ENCODE results near the gene AIFM3. TPM values are rescaled to one million over a fixed set of nuclear protein-coding genes. Genes with fewer than 3 reads are reported as not detected.
"Not testable (repeated sequence)": the region's sequence is repeated elsewhere in the genome, so short reads cannot be mapped to it uniquely, and the experiment has no call there.

Gene AIFM3
- total RNA-seq, 1 experiment from 2014 or later, result 10.9 TPM

GRCh38 chr22:20994902-20995241 is 27.8 kb downstream of the AIFM3 start:
- in situ Hi-C loops (cut with HindIII; ENCODE audit: low pct_unique_long_range_greater_than_20kb, low sequenced_read_pairs), result no loop called here
- DNase-seq (ENCODE audit: low read depth), result no peak

- in situ Hi-C loops (cut with HindIII; ENCODE audit: low pct_unique_long_range_greater_than_20kb, low sequenced_read_pairs), result no loop called here
- DNase-seq (ENCODE audit: low read depth), result no peak
These were observed 28.4 kb downstream of the AIFM3 start for GRCh38 chr22:20995329-20996030.

GRCh38 chr22:20996031-20996410 is 29.0 kb downstream of the AIFM3 start:
- DNase-seq (ENCODE audit: low read depth), result no peak
- in situ Hi-C loops (cut with HindIII; ENCODE audit: low pct_unique_long_range_greater_than_20kb, low sequenced_read_pairs), result no loop called here

GRCh38 chr22:20996598-20997535 is 29.8 kb downstream of the AIFM3 start:
- in situ Hi-C loops (cut with HindIII; ENCODE audit: low pct_unique_long_range_greater_than_20kb, low sequenced_read_pairs), result no loop called here
- no peak for DNase-seq (ENCODE audit: low read depth)

- DNase-seq (ENCODE audit: low read depth), result no peak
- in situ Hi-C loops (cut with HindIII; ENCODE audit: low pct_unique_long_range_greater_than_20kb, low sequenced_read_pairs), result no loop called here
These were observed 30.6 kb downstream of the AIFM3 start for GRCh38 chr22:20997536-20998257.

- in situ Hi-C loops (cut with HindIII; ENCODE audit: low pct_unique_long_range_greater_than_20kb, low sequenced_read_pairs), result no loop called here
- no peak for DNase-seq (ENCODE audit: low read depth)
These were observed 31.6 kb downstream of the AIFM3 start for GRCh38 chr22:20998411-20999336.

GRCh38 chr22:20999350-21000206 is 32.5 kb downstream of the AIFM3 start:
- no peak for DNase-seq (ENCODE audit: low read depth)
- in situ Hi-C loops (cut with HindIII; ENCODE audit: low pct_unique_long_range_greater_than_20kb, low sequenced_read_pairs), result no loop called here

- DNase-seq (ENCODE audit: low read depth), result no peak
- in situ Hi-C loops (cut with HindIII; ENCODE audit: low pct_unique_long_range_greater_than_20kb, low sequenced_read_pairs), result no loop called here
These were observed 33.3 kb downstream of the AIFM3 start for GRCh38 chr22:21000207-21000986.

- DNase-seq (ENCODE audit: low read depth), result no peak
- in situ Hi-C loops (cut with HindIII; ENCODE audit: low pct_unique_long_range_greater_than_20kb, low sequenced_read_pairs), result no loop called here
These were observed 34.0 kb downstream of the AIFM3 start for GRCh38 chr22:21000987-21001600.

- in situ Hi-C loops (cut with HindIII; ENCODE audit: low pct_unique_long_range_greater_than_20kb, low sequenced_read_pairs), result no loop called here
These were observed 34.7 kb downstream of the AIFM3 start, which contains the start of gene THAP7 for GRCh38 chr22:21001601-21002325. THAP7 (minus strand) TSS chr22:21002118; CDS start chr22:21001911, 207 bp downstream.

GRCh38 chr22:21003782-21004181 is 36.7 kb downstream of the AIFM3 start:
- no peak for DNase-seq (ENCODE audit: low read depth)
- in situ Hi-C loops (cut with HindIII; ENCODE audit: low pct_unique_long_range_greater_than_20kb, low sequenced_read_pairs), result no loop called here

More at GRCh38 chr22:21001601-21002325, 34.7 kb downstream of the AIFM3 start, which contains the start of gene THAP7:
- DNase-seq (ENCODE audit: low read depth), result peak; percentile 97

- DNase-seq (ENCODE audit: low read depth); in situ Hi-C loops (cut with HindIII; ENCODE audit: low pct_unique_long_range_greater_than_20kb, low sequenced_read_pairs): not testable (repeated sequence)
These were observed 42.2 kb downstream of the AIFM3 start for GRCh38 chr22:21009208-21009607.

- DNase-seq (ENCODE audit: low read depth), result no peak
- in situ Hi-C loops (cut with HindIII; ENCODE audit: low pct_unique_long_range_greater_than_20kb, low sequenced_read_pairs), result no loop called here
These were observed 42.8 kb downstream of the AIFM3 start for GRCh38 chr22:21009638-21010425.

- in situ Hi-C loops (cut with HindIII; ENCODE audit: low pct_unique_long_range_greater_than_20kb, low sequenced_read_pairs), result no loop called here
- no peak for DNase-seq (ENCODE audit: low read depth)
These were observed 43.5 kb downstream of the AIFM3 start for GRCh38 chr22:21010426-21011113.

Measured in Caki2 (cell line).